ENCODE data around the gene KCNK4.

Gene KCNK4

GRCh38 chr11:64258946-64259532, 32.1 kb upstream of the KCNK4 start:
- Mint-ChIP-seq H3K4me3 (no peak overlapping the region), H3K36me3 (peaks cover 16% of the 10 kb centered on the region), H3K27ac (no peak overlapping the region), H3K27me3 (no peaks in the 10 kb centered on the region), H3K9me3 (no peaks in the 10 kb centered on the region), H3K4me1 (peaks cover 6% of the 10 kb centered on the region)
- DNase-seq, result no peak
- CTCF ChIA-PET, result interaction anchor here (0.7 to 1.1 kb wide), 2 partner anchors 9 to 10 kb away, joined by 3 read pairs; no protein-coding TSS in a partner anchor

- Mint-ChIP-seq H3K27ac (no peak overlapping the region), H3K4me3 (no peak overlapping the region)
Measured at GRCh38 chr11:64259533-64260067, 31.5 kb upstream of the KCNK4 start.

GRCh38 chr11:64260147-64260708, 30.9 kb upstream of the KCNK4 start:
- Mint-ChIP-seq H3K27me3 (no peaks in the 10 kb centered on the region), H3K4me3 (no peak overlapping the region), H3K9me3 (no peaks in the 10 kb centered on the region), H3K4me1 (peaks cover 6% of the 10 kb centered on the region), H3K27ac (no peak overlapping the region), H3K36me3 (peaks cover 16% of the 10 kb centered on the region)
- CTCF ChIA-PET, result no interaction called here
- no peak for DNase-seq

More at GRCh38 chr11:64259533-64260067, 31.5 kb upstream of the KCNK4 start:
- no peaks in the 10 kb centered on the region for H3K9me3 Mint-ChIP-seq
- CTCF ChIA-PET, result no interaction called here
- DNase-seq, result no peak
- peaks cover 16% of the 10 kb centered on the region for H3K36me3 Mint-ChIP-seq
- peaks cover 6% of the 10 kb centered on the region for H3K4me1 Mint-ChIP-seq
- H3K27me3 Mint-ChIP-seq, result no peaks in the 10 kb centered on the region

- H3K36me3 Mint-ChIP-seq, result peaks cover 14% of the 10 kb centered on the region
- no peak overlapping the region for H3K4me3 Mint-ChIP-seq
- CTCF ChIA-PET, result no interaction called here
- H3K27me3 Mint-ChIP-seq, result no peaks in the 10 kb centered on the region
- H3K27ac Mint-ChIP-seq, result no peak overlapping the region
- H3K4me1 Mint-ChIP-seq, result peaks cover 6% of the 10 kb centered on the region
- DNase-seq, result no peak
- no peaks in the 10 kb centered on the region for H3K9me3 Mint-ChIP-seq
Measured at GRCh38 chr11:64261556-64262080, 29.5 kb upstream of the KCNK4 start.

- Mint-ChIP-seq H3K27ac (no peak overlapping the region), H3K27me3 (no peaks in the 10 kb centered on the region), H3K4me3 (no peak overlapping the region), H3K4me1 (peaks cover 6% of the 10 kb centered on the region), H3K9me3 (no peaks in the 10 kb centered on the region), H3K36me3 (peaks cover 14% of the 10 kb centered on the region)
- CTCF ChIA-PET, result interaction anchor here (1.3 kb wide), 1 partner anchor 38 kb away, joined by 3 read pairs; no protein-coding TSS in a partner anchor
- no peak for DNase-seq
Measured at GRCh38 chr11:64262271-64263002, 28.7 kb upstream of the KCNK4 start.

- DNase-seq, result no peak
- H3K27ac Mint-ChIP-seq, result no peak overlapping the region
- H3K36me3 Mint-ChIP-seq, result peaks cover 12% of the 10 kb centered on the region
- no peaks in the 10 kb centered on the region for H3K27me3 Mint-ChIP-seq
- CTCF ChIA-PET, result interaction anchor here (1.3 to 1.8 kb wide), 2 partner anchors 12 to 37 kb away, joined by 3 to 11 read pairs; partner anchors contain the start of gene PLCB3
- peaks cover 14% of the 10 kb centered on the region for H3K4me1 Mint-ChIP-seq
- H3K4me3 Mint-ChIP-seq, result no peak overlapping the region
- no peaks in the 10 kb centered on the region for H3K9me3 Mint-ChIP-seq
Measured at GRCh38 chr11:64263021-64263946, 27.8 kb upstream of the KCNK4 start.

- peaks cover 20% of the 10 kb centered on the region for H3K4me1 Mint-ChIP-seq
- CTCF ChIA-PET, result interaction anchor here (1.1 to 1.8 kb wide), 3 partner anchors 12 to 41 kb away, joined by 3 to 11 read pairs (median 3); partner anchors contain the start of genes ESRRA and PLCB3
Measured at GRCh38 chr11:64263947-64264317, 27.2 kb upstream of the KCNK4 start.

GRCh38 chr11:64264371-64264852, 26.7 kb upstream of the KCNK4 start:
- DNase-seq, result no peak
- CTCF ChIA-PET, result interaction anchor here (1.1 to 1.8 kb wide), 2 partner anchors 13 to 40 kb away, joined by 3 to 11 read pairs; partner anchors contain the start of genes ESRRA and PLCB3
- Mint-ChIP-seq H3K4me1 (peaks cover 20% of the 10 kb centered on the region), H3K27me3 (no peaks in the 10 kb centered on the region), H3K36me3 (peaks cover 13% of the 10 kb centered on the region), H3K9me3 (no peaks in the 10 kb centered on the region), H3K4me3 (no peak overlapping the region), H3K27ac (no peak overlapping the region)

More at GRCh38 chr11:64263947-64264317, 27.2 kb upstream of the KCNK4 start:
- Mint-ChIP-seq H3K9me3 (no peaks in the 10 kb centered on the region), H3K27ac (no peak overlapping the region), H3K27me3 (no peaks in the 10 kb centered on the region), H3K36me3 (peaks cover 14% of the 10 kb centered on the region), H3K4me3 (no peak overlapping the region)
- DNase-seq, result no peak

- H3K4me3 Mint-ChIP-seq, result no peak overlapping the region
- no peaks in the 10 kb centered on the region for H3K9me3 Mint-ChIP-seq
- H3K27ac Mint-ChIP-seq, result peak overlapping the region; percentile 60
- CTCF ChIA-PET, result interaction anchor here (1.1 to 1.8 kb wide), 2 partner anchors 14 to 39 kb away, joined by 3 to 11 read pairs; partner anchors contain the start of genes ESRRA and PLCB3
- H3K4me1 Mint-ChIP-seq, result peaks cover 17% of the 10 kb centered on the region
- peaks cover 10% of the 10 kb centered on the region for H3K36me3 Mint-ChIP-seq
- no peaks in the 10 kb centered on the region for H3K27me3 Mint-ChIP-seq
- DNase-seq, result no peak
Measured at GRCh38 chr11:64265176-64266160, 25.6 kb upstream of the KCNK4 start.

- H3K4me1 Mint-ChIP-seq, result peaks cover 17% of the 10 kb centered on the region
- no peak for DNase-seq
- H3K4me3 Mint-ChIP-seq, result no peak overlapping the region
- CTCF ChIA-PET, result interaction anchor here (0.7 kb wide), 1 partner anchor 35 kb away, joined by 3 read pairs; no protein-coding TSS in a partner anchor
- no peaks in the 10 kb centered on the region for H3K9me3 Mint-ChIP-seq
- H3K36me3 Mint-ChIP-seq, result peaks cover 10% of the 10 kb centered on the region
- no peaks in the 10 kb centered on the region for H3K27me3 Mint-ChIP-seq
- H3K27ac Mint-ChIP-seq, result peak overlapping the region; percentile 42
Measured at GRCh38 chr11:64266339-64266738, 24.8 kb upstream of the KCNK4 start.

- H3K27me3 Mint-ChIP-seq, result no peaks in the 10 kb centered on the region
- H3K27ac Mint-ChIP-seq, result peak overlapping the region; percentile 65
- no peak overlapping the region for H3K4me3 Mint-ChIP-seq
- peaks cover 6% of the 10 kb centered on the region for H3K36me3 Mint-ChIP-seq
- CTCF ChIA-PET, result interaction anchor here (0.7 to 2.4 kb wide), 3 partner anchors 15 to 34 kb away, joined by 3 to 11 read pairs (median 3); partner anchors contain the start of gene PPP1R14B
- H3K9me3 Mint-ChIP-seq, result no peaks in the 10 kb centered on the region
- DNase-seq, result no peak
- H3K4me1 Mint-ChIP-seq, result peaks cover 24% of the 10 kb centered on the region
Measured at GRCh38 chr11:64267207-64267945, 23.7 kb upstream of the KCNK4 start.
